Measurements from ENCODE around the gene TUBA1C.

GRCh38 chr12:49293056-49293956 is 28.4 kb downstream of the TUBA1C start:
- no peak for TF ChIP-seq CTCF (IDR thresholded peaks at IDR 0.05; ENCODE audit: low read length)
- no peak for TF ChIP-seq EZH2phosphoT487 (IDR thresholded peaks at IDR 0.05; ENCODE audit: low read length)
- TF ChIP-seq EZH2 (optimal IDR thresholded peaks at IDR 0.05; ENCODE audit: low read depth, low read length): no peak
